COLO668 (cell line): Measurements from ENCODE around the gene DHH.

Source experiments
- DNase-seq: peaks from one replicate; lab custom pipeline; 2025; ENCODE audit not compliant: unreplicated experiment; lab: John Stamatoyannopoulos, UW

DHH gene

GRCh38 chr12:49051777-49052438 is 42.7 kb downstream of the DHH start:
- DNase-seq: no peak

- no peak for DNase-seq
Observed at GRCh38 chr12:49051373-49051764, 43.2 kb downstream of the DHH start.

GRCh38 chr12:49050507-49051372 is 43.9 kb downstream of the DHH start:
- no peak for DNase-seq

GRCh38 chr12:49049566-49050224 is 44.9 kb downstream of the DHH start:
- no peak for DNase-seq

- DNase-seq: no peak
Observed at GRCh38 chr12:49048953-49049352, 45.6 kb downstream of the DHH start.

GRCh38 chr12:49046129-49046895 is 48.3 kb downstream of the DHH start:
- DNase-seq: no peak

- DNase-seq: no peak
Observed at GRCh38 chr12:49044660-49045059, 49.9 kb downstream of the DHH start.

- DNase-seq: peak; percentile 47
Observed at GRCh38 chr12:49043856-49044258, 50.7 kb downstream of the DHH start.

GRCh38 chr12:49043241-49043640 is 51.4 kb downstream of the DHH start:
- DNase-seq: no peak

- no peak for DNase-seq
Observed at GRCh38 chr12:49041881-49042484, 52.6 kb downstream of the DHH start.

- DNase-seq: no peak
Observed at GRCh38 chr12:49041036-49041880, 53.3 kb downstream of the DHH start.

- DNase-seq: no peak
Observed at GRCh38 chr12:49040364-49040855, 54.2 kb downstream of the DHH start.

GRCh38 chr12:49039421-49040363 is 54.9 kb downstream of the DHH start:
- no peak for DNase-seq

- no peak for DNase-seq
Observed at GRCh38 chr12:49038291-49038955, 56.2 kb downstream of the DHH start.

GRCh38 chr12:49037947-49038237 is 56.7 kb downstream of the DHH start:
- DNase-seq: no peak

- no peak for DNase-seq
Observed at GRCh38 chr12:49037111-49037946, 57.3 kb downstream of the DHH start.
